SK-N-MC (cell line): ENCODE measurements around the gene FBXW10B.
"Not testable (repeated sequence)": the region's sequence is repeated elsewhere in the genome, so short reads cannot be mapped to it uniquely, and the experiment has no call there.

ENCODE experiments used
- EZH2 ChIP-seq: fragments of 200-600 bp; sonication (generic); IDR thresholded peaks from one replicate; pipeline ENCODE4 v1.6.1; 2017; ENCODE audit warnings: antibody characterized with exemption
- FOXP2 ChIP-seq: optimal IDR thresholded peaks from 2 replicates; pipeline ENCODE3; 2011; ENCODE audit warnings: mild to moderate bottlenecking, moderate library complexity; ENCODE audit not compliant: insufficient read depth; ENCODE audit errors: extremely low read length, control extremely low read depth
- POLR2AphosphoS5 ChIP-seq: IDR thresholded peaks from 2 replicates; pipeline ENCODE4 v1.6.1; 2012; ENCODE audit warnings: mild to moderate bottlenecking, low read depth, low read length, borderline replicate concordance

- not testable (repeated sequence) for TF ChIP-seq POLR2AphosphoS5, EZH2, FOXP2
Observed at GRCh38 chr17:15573870-15574269, 45.6 kb downstream of the FBXW10B start.
